ENCODE data around the gene SLC5A12. TPM values are rescaled to one million over a fixed set of nuclear protein-coding genes. Genes with fewer than 3 reads are reported as not detected.

The SLC5A12 gene
- polyA plus RNA-seq, 2 of the 4 experiments (the other 2 are of a cell fraction) = not detected

GRCh38 chr11:26618441-26618840, 103.4 kb downstream of the SLC5A12 start:
- no peak overlapping the region for H3K27ac ChIP-seq
- no peaks in the 10 kb centered on the region for H3K9me3 ChIP-seq
- peaks cover 36% of the 10 kb centered on the region for H3K4me1 ChIP-seq
- no peak overlapping the region for H3K4me2 ChIP-seq
- FAIRE-seq (no peak), ATAC-seq (no peak), DNase-seq (ENCODE audit: low read depth in 1 of 2, low spot score in 1 of 2) (no peak)
- WGBS (ENCODE audit: missing lambda C conversion rate) = 24% methylated on average over 1 of the region's 1 CpG
- CTCF ChIA-PET = no interaction called here
- H3K4me3 ChIP-seq = no peak overlapping the region
- TF ChIP-seq JUN (IDR thresholded peaks at IDR 0.05) (no peak), MYC (IDR thresholded peaks at IDR 0.05; ENCODE audit: borderline replicate concordance, low read length) (no peak), ELK1 (IDR thresholded peaks at IDR 0.05; ENCODE audit: low read depth, low read length) (no peak)
- TF ChIP-seq, protein P1, sequence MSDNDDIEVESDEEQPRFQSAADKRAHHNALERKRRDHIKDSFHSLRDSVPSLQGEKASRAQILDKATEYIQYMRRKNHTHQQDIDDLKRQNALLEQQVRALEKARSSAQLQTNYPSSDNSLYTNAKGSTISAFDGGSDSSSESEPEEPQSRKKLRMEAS (IDR thresholded peaks at IDR 0.05) = no peak
- POLR2A ChIA-PET = no interaction called here

Other genes starting within 250 kb of the SLC5A12 start
- gene MUC15, start 149.8 kb downstream of the SLC5A12 start, polyA plus RNA-seq (2011; rRNA removed) = not detected in 2 replicates
- not detected in 3 replicates for gene MUC15, start 149.8 kb downstream of the SLC5A12 start, polyA plus RNA-seq (2017; fragmentation: RNase III; extraction: RNeasy Plus Mini Kit Qiagen cat#74134 plus additional on column Dnase treatment)